Cardiac muscle cell (in vitro differentiated cells and primary cell): Measurements from ENCODE around the gene RBM19. TPM values are rescaled to one million over a fixed set of nuclear protein-coding genes. Genes with fewer than 3 reads are reported as not detected.

Experiments used
- DNase-seq, 2 donors: peaks; one replicate each; pipeline versions ENCODE4 v3.0.0 to v3.0.0-alpha.2; 2010 to 2017; ENCODE audit warnings: low read depth in 1 of 2, low spot score in 1 of 2
- H3K27ac ChIP-seq: fragments of 200-600 bp; sonication (generic); 2 replicates; pipeline ENCODE4 v1.5.1; 2016
- H3K27me3 ChIP-seq: fragments of 200-600 bp; sonication (generic); 2 replicates; pipeline ENCODE4 v1.6.0; 2016; ENCODE audit warnings: control low read depth
- H3K36me3 ChIP-seq: fragments of 200-600 bp; sonication (generic); 2 replicates; pipeline ENCODE4 v1.5.1; 2016; ENCODE audit warnings: control low read depth
- H3K4me1 ChIP-seq: fragments of 200-600 bp; sonication (generic); 2 replicates; pipeline ENCODE4 v1.8.1; 2017; ENCODE audit warnings: low read depth, mild to moderate bottlenecking, mixed run types
- H3K4me3 ChIP-seq: fragments of 200-600 bp; sonication (generic); 2 replicates; pipeline ENCODE4 v1.5.1; 2016; ENCODE audit warnings: mild to moderate bottlenecking
- H3K9me3 ChIP-seq: fragments of 200-600 bp; sonication (generic); 2 replicates; pipeline ENCODE4 v1.5.1; 2017; ENCODE audit warnings: low read depth, mild to moderate bottlenecking, control low read depth
- polyA plus RNA-seq: library from polyadenylated mRNA; unstranded; fragments of >200 nt; fragmentation: Nextera tagmentation; extraction: Ambion mirVana; gene quantifications from 2 replicates; pipeline ENCODE4 v1.2.1, GENCODE V29; 2016
- total RNA-seq: library from RNA; depleted of rRNA; stranded (reverse); fragments of >200 nt; gene quantifications from 2 replicates; pipeline ENCODE4 v1.2.3, GENCODE V29; 2016
- TF ChIP-seq, protein P1 (sequence below): IDR thresholded peaks from 2 replicates; pipeline ENCODE4 v1.5.1; 2012; ENCODE audit warnings: low read depth, mild to moderate bottlenecking, low read length

Gene RBM19
- total and polyA plus RNA-seq, 2 experiments from 2014 or later, result 28.1 to 31.0 TPM

DNA sequence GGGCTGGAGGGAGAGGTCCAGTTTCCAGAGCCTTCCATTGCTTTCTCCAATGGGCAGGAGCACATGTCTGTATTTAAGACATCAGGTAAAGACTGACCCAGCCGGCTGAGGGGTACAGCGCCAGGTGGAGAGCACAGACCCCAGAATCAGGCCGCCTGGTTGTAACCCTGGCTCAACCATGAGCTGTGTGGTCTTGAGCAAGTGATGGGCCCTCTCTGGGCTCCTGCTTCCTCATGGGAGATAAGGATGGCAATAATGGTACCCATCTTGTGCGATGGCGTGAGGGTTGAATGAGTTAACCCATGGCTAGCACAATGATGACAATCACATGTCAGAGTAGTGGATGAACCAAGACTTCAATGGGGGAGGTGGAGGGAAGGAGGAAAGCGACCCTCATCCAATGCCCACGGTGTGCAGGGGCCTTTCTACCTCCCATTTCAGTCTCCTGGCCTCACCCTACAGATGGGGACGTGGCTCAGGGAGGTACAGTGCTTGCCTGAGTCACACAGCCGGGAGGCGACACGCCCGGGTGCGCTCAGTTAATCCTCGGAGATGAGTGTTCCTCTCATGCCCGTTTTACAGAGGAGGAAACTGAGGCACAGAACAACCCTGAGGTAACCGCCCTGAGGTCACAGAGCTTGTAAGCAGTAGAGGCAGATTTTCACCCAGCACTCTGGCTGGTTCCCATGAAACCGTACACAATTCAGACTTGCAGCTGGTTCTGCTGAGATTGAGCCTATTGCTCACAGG, 163.9 kb downstream of the RBM19 start:
- no peaks in the 10 kb centered on the region for H3K36me3 ChIP-seq
- no peaks in the 10 kb centered on the region for H3K4me1 ChIP-seq
- no peak overlapping the region for H3K27ac ChIP-seq
- no peak overlapping the region for H3K4me3 ChIP-seq
- TF ChIP-seq, protein P1, sequence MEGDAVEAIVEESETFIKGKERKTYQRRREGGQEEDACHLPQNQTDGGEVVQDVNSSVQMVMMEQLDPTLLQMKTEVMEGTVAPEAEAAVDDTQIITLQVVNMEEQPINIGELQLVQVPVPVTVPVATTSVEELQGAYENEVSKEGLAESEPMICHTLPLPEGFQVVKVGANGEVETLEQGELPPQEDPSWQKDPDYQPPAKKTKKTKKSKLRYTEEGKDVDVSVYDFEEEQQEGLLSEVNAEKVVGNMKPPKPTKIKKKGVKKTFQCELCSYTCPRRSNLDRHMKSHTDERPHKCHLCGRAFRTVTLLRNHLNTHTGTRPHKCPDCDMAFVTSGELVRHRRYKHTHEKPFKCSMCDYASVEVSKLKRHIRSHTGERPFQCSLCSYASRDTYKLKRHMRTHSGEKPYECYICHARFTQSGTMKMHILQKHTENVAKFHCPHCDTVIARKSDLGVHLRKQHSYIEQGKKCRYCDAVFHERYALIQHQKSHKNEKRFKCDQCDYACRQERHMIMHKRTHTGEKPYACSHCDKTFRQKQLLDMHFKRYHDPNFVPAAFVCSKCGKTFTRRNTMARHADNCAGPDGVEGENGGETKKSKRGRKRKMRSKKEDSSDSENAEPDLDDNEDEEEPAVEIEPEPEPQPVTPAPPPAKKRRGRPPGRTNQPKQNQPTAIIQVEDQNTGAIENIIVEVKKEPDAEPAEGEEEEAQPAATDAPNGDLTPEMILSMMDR, result no peak
- H3K27me3 ChIP-seq, result no peaks in the 10 kb centered on the region
- no peaks in the 10 kb centered on the region for H3K9me3 ChIP-seq
- no peak for DNase-seq

DNA sequence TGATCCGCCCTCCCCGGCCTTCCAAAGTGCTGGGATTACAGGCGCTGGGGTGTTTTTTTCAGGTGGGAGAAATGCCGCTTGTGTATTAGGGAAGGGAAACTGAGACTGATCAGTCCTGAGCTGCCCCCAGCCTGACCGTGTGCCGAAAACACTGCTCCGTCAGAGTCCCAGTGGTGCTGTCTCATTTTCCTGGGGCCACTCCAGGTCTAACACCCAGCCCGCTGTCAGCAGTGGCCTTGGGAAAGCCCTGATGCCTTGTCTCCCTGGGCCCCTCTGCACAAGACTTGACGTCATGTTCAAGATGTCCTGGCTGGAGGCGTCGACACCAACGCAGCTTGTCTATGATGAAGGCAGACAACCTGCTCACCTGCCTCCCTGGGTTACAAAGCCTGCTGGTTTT, 165.9 kb downstream of the RBM19 start:
- H3K9me3 ChIP-seq, result no peaks in the 10 kb centered on the region
- DNase-seq, result no peak
- H3K27me3 ChIP-seq, result no peaks in the 10 kb centered on the region
- TF ChIP-seq, protein P1, result no peak
- H3K4me3 ChIP-seq, result no peak overlapping the region
- H3K4me1 ChIP-seq, result peaks cover 4% of the 10 kb centered on the region
- no peak overlapping the region for H3K27ac ChIP-seq
- no peaks in the 10 kb centered on the region for H3K36me3 ChIP-seq

DNA sequence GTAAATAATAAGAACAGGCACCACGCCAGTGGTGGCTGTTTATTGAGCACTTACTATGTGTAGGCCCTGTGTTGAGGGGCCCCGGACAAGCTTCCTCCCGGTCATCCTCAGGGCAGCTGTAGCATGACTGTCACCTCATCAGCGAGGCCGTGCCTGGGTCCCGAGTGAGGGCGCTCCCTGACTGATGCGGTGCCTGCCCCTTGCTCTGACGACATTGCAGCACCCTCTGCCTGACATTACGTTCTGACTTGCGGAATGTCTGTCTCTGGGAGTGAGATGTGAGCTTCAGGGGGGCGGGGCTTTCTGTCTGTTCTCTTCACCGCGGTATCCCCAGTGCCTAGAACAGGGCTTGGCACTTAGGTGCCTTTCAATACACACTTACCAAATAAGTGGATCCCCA, 167.6 kb downstream of the RBM19 start:
- H3K4me3 ChIP-seq, result no peak overlapping the region
- peaks cover 11% of the 10 kb centered on the region for H3K4me1 ChIP-seq
- H3K27ac ChIP-seq, result no peak overlapping the region
- DNase-seq, result no peak
- no peaks in the 10 kb centered on the region for H3K27me3 ChIP-seq
- H3K36me3 ChIP-seq, result no peaks in the 10 kb centered on the region
- H3K9me3 ChIP-seq, result no peaks in the 10 kb centered on the region
- TF ChIP-seq, protein P1, result no peak

DNA sequence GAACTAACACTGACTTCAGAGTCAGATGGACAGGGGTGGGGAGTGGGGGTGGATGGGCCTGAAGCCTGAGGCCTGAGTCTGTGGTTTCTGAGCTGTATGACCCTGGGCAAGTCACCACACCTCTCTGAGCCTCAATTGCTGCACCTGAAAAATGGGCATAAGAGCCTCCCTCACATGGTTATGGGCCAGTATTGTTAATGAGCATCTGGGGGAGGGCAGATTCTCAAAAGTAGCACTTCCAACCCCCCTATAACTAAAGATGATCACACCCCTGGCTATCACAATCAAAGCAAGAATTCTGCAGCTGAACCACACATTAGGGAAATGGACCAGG, 168.6 kb downstream of the RBM19 start:
- no peaks in the 10 kb centered on the region for H3K36me3 ChIP-seq
- H3K27me3 ChIP-seq, result no peaks in the 10 kb centered on the region

DNA sequence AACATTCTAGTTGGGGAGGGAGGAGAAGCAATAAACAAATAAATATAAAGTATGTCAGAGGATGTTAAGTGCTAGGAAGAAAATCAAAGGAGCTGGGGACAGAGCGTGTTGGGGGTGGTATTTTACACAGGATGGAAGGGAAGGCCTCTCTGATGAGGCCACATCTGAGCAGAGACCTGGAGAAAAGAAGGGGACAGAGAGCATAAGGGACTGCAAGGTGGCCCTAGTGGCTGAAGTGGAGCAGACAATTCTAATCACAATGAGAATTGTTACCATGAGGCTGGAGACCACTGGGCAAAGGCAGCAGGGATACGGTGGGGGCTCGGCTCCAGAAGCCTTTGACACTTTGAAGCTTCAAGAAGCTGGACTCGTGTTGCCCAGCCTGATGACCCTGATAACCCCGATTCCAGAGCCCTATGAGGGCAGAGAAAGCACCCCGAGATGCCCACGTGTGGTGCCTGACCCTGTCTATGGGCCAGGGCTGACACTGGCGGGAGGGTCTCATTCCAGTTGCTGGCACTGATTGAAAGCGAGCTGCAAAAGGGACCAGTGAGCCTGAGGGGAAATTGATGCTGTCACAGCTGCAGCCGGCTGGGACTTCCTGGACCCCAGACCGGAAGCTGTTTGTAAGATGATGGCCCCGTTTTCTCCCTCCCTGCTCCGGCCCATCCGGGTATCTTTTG, 169.1 kb downstream of the RBM19 start:
- H3K4me1 ChIP-seq, result peaks cover 17% of the 10 kb centered on the region
- H3K27ac ChIP-seq, result no peak overlapping the region
- DNase-seq, result no peak
- H3K9me3 ChIP-seq, result no peaks in the 10 kb centered on the region
- H3K36me3 ChIP-seq, result no peaks in the 10 kb centered on the region
- H3K4me3 ChIP-seq, result no peak overlapping the region
- H3K27me3 ChIP-seq, result no peaks in the 10 kb centered on the region
- TF ChIP-seq, protein P1, result no peak

More for the DNA sequence above, 168.6 kb downstream of the RBM19 start:
- no peak overlapping the region for H3K4me3 ChIP-seq
- no peak overlapping the region for H3K27ac ChIP-seq
- DNase-seq, result no peak
- peaks cover 17% of the 10 kb centered on the region for H3K4me1 ChIP-seq
- no peaks in the 10 kb centered on the region for H3K9me3 ChIP-seq
- TF ChIP-seq, protein P1, result no peak
